Stimulated activated CD4-positive, alpha-beta T cell treated with anti-CD3 and anti-CD28 coated beads, Interleukin-15, amount 100 ng/mL, for 1 hour (primary cell): Measurements from ENCODE around the gene SPTB.

Experiments
- DNase-seq, 2 donors: peaks; one replicate each; pipeline ENCODE4 v3.0.0-alpha.2; 2020; ENCODE audit warnings: low read depth in 1 of 2, low spot score in 1 of 2

SPTB gene

GRCh38 chr14:64698903-64699302, 180.8 kb downstream of the SPTB start:
- no peak for DNase-seq

- no peak for DNase-seq
These were observed 183.3 kb downstream of the SPTB start for GRCh38 chr14:64696355-64696857.
